Naive thymus-derived CD8-positive, alpha-beta T cell (primary cell): ENCODE results near the gene YBX2. TPM values are rescaled to one million over a fixed set of nuclear protein-coding genes. Genes with fewer than 3 reads are reported as not detected.

ENCODE experiments used
- ATAC-seq, 2 donors: fragments of 150-1000 bp; cut with Tn5 transposase in 1 of 2; sonication (Bioruptor Pico), chemical (Tn5 transposase) in 1 of 2; 1 replicate in 1 of 2; 2 replicates in 1 of 2; pipeline ENCODE4 v1.10.0; 2021; ENCODE audit warnings: mild to moderate bottlenecking in 2 of 2, moderate library complexity in 2 of 2
- POLR2A ChIA-PET: fragments of 350-600 bp; sonication (Branson Sonifier 250); formaldehyde crosslinking; loops from one replicate; lab custom pipeline; 2021; ENCODE audit warnings: antibody characterized with exemption; lab: Charles Lee
- DNase-seq, 10 donors: peaks; one replicate each; pipeline versions ENCODE4 v3.0.0 to v3.0.0-alpha.2; 2020 to 2022
- H3K27ac Mint-ChIP-seq, 10 donors: one replicate each; pipeline ENCODE4 v1.8.0; 2020 to 2022; ENCODE audit warnings: mild to moderate bottlenecking in 10 of 10, mixed read lengths in 10 of 10, moderate library complexity in 4 of 10, inconsistent platforms in 1 of 10
- H3K27me3 Mint-ChIP-seq, 5 donors: one replicate each; pipeline ENCODE4 v1.8.0; 2021 to 2022; ENCODE audit warnings: mixed read lengths in 5 of 5
- H3K36me3 Mint-ChIP-seq, 3 donors: one replicate each; pipeline ENCODE4 v1.8.0; 2020 to 2022; ENCODE audit warnings: mixed read lengths in 3 of 3, mild to moderate bottlenecking in 2 of 3, inconsistent platforms in 1 of 3
- H3K4me1 Mint-ChIP-seq, 4 donors: one replicate each; pipeline ENCODE4 v1.8.0; 2021 to 2022; ENCODE audit warnings: mixed read lengths in 4 of 4
- H3K4me3 Mint-ChIP-seq, 10 donors: one replicate each; pipeline ENCODE4 v1.8.0; 2020 to 2022; ENCODE audit warnings: mild to moderate bottlenecking in 10 of 10, mixed read lengths in 10 of 10, moderate library complexity in 6 of 10, inconsistent platforms in 1 of 10
- H3K9me3 Mint-ChIP-seq, 9 donors: one replicate each; pipeline ENCODE4 v1.8.0; 2020 to 2022; ENCODE audit warnings: mixed read lengths in 9 of 9, mild to moderate bottlenecking in 3 of 9, inconsistent platforms in 1 of 9, moderate library complexity in 1 of 9
- polyA plus RNA-seq, 3 donors: library from polyadenylated mRNA; unstranded; fragments of 300-500 nt; fragmentation: Illumina TruSeq; gene quantifications; one replicate each; pipeline ENCODE4 v1.2.3, GENCODE V29; 2021
- total RNA-seq, 8 experiments: library from RNA in 2 of 8; stranded (reverse) in 2 of 8; gene quantifications; one replicate each; pipeline ENCODE4 v1.2.3 and lab custom pipeline; 2021 to 2026

The YBX2 gene
- total and polyA plus RNA-seq, 5 experiments from 2014 or later = 0.66 to 1.2 TPM; not detected in 3

DNA sequence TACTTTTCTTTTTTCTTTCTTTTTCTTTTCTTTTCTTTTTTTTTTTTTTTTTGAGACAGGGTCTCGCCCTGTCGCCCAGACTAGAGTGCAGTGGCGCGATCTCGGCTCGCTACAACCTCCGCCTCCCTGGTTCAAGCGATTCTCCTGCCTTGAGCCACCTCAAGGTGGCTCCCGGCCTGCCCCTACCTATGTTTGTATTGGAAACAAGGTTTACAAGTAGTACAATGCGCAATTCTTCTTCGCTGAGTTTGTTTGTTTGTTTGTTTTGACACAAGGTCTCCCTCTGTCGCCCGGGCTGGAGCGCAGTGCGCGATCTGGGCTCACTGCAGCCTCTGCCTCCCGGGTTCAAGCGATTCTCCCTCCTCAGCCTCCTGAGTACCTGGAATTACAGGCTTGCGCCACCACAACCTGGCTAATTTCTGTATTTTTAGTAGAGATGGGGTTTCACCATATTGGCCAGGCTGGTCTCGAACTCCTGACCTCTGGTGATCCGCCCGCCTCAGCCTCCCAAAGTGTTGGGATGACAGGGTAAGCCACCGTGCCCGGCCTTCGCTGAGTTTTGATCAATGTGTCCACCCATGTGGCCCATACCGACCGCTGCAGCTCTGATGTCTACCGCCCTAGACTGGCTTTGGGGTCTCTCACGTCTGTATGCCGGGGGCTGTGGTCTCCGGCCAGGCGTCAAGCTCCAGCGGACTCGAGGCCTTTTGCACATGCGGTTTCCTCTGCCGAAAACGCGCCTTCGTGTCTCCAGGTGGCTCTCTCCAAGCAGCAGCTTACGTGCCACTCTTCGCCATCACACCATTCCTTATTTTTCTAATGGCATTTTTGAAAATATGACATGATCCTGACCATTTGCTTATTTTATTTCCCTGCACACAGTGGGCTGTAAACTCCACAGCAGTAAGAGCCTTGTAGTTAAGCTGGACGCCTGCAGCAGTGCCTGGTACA, 1.1 kb upstream of the YBX2 start:
- POLR2A ChIA-PET = interaction anchor here (0.6 to 2.0 kb wide), 14 partner anchors 8 to 250 kb away, joined by 3 to 12 read pairs (median 6); partner anchors contain the start of genes ACAP1, NEURL4 and SLC2A4
- Mint-ChIP-seq H3K9me3 (no peaks in the 10 kb centered on the region), H3K4me1 (peaks cover 10 to 24% (median 20%) of the 10 kb centered on the region in 4 donors), H3K27me3 (peaks cover 0 to 19% (median 7%) of the 10 kb centered on the region in 5 donors), H3K4me3 (peak overlapping the region; percentile 75 to 96 (median 86)), H3K36me3 (no peaks in the 10 kb centered on the region), H3K27ac (peak overlapping the region in 4 of 10 donors; percentile 54 to 87 (median 68))
- DNase-seq = no peak
- ATAC-seq = peak; percentile 10 to 24

DNA sequence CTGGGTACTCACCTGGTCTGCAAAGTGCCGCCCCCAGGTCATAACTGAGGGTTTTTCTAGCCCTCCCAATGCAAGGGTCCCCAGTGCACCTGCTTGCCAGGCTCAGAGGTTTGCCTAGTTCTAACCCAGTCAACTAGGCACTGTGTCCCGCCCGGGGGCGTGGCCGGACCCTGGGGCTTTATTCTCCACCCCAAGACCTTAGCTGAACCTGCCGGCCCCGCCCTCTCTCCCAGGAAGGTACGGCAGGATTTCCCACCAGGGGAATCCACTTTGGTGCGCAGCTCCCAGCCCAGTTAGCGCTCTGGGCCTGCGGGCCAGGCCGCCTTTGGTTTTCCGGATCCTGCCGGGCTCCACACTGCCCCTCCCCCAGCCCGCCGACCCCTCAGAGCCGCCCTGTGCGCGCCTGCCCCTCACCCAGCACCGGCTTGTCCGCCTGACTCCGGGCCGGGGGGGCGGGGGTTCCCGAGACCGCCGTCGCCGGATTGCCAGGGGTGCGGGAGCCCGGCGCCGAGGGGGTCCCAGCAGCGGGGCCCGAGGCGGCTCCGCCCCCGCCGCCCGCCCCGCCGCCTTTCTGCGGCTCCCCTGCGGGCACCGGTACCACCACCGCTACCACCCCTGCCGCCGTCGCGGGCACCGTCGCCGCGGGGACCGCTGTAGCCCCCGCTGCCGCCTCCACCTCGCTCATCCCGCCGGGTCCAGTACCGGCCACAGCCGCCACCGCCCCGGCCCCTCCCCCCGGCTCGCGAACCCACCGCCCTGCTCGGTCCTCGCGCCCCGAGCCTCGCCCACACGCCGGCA, 424 bp downstream of the YBX2 start:
- peak; percentile 16 to 41 for ATAC-seq
- H3K27me3 Mint-ChIP-seq = peaks cover 0 to 16% (median 4%) of the 10 kb centered on the region in 5 donors
- no peaks in the 10 kb centered on the region for H3K36me3 Mint-ChIP-seq
- peaks cover 10 to 24% (median 20%) of the 10 kb centered on the region in 4 donors for H3K4me1 Mint-ChIP-seq
- POLR2A ChIA-PET = interaction anchor here (0.9 to 1.3 kb wide), 4 partner anchors 9 to 55 kb away, joined by 4 to 6 read pairs (median 6); partner anchors contain the start of genes GABARAP and PHF23
- H3K9me3 Mint-ChIP-seq = no peaks in the 10 kb centered on the region
- DNase-seq = peak in 4 of 10 donors; percentile 21 to 70 (median 34)
- peak overlapping the region in 4 of 10 donors; percentile 2 to 63 (median 52) for H3K27ac Mint-ChIP-seq
- peak overlapping the region; percentile 56 to 86 (median 68) for H3K4me3 Mint-ChIP-seq

DNA sequence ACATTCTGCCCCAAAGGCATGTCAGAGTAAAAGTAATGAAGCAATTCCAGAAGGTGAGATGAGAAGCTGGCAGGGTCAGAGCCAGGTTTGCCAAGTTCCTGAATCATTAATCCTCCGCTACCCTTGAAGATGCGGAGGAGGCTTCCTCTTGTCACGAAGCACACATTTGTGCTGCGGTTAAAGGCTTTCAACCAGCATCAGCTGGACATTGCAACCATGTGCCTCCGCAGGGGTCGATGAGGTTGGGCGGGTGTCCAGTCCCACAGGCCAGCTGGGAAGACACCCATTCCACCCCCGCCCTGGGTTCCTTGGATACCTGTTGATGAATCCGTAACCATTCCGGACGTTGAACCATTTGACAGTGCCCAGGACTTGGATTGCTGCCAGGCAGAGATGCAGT, 1.3 kb downstream of the YBX2 start:
- POLR2A ChIA-PET = interaction anchor here (0.5 to 1.3 kb wide), 6 partner anchors 9 to 107 kb away, joined by 3 to 6 read pairs (median 4); partner anchors contain the start of genes GABARAP and PHF23
- peak in 1 of 10 donors; percentile 47 for DNase-seq
- H3K4me3 Mint-ChIP-seq = peak overlapping the region in 9 of 10 donors; percentile 12 to 72 (median 68)
- no peak for ATAC-seq
- H3K9me3 Mint-ChIP-seq = no peaks in the 10 kb centered on the region
- peak overlapping the region in 3 of 10 donors; percentile 51 to 56 (median 54) for H3K27ac Mint-ChIP-seq
- no peaks in the 10 kb centered on the region for H3K36me3 Mint-ChIP-seq
- peaks cover 0 to 16% (median 4%) of the 10 kb centered on the region in 5 donors for H3K27me3 Mint-ChIP-seq
- peaks cover 10 to 24% (median 20%) of the 10 kb centered on the region in 4 donors for H3K4me1 Mint-ChIP-seq

DNA sequence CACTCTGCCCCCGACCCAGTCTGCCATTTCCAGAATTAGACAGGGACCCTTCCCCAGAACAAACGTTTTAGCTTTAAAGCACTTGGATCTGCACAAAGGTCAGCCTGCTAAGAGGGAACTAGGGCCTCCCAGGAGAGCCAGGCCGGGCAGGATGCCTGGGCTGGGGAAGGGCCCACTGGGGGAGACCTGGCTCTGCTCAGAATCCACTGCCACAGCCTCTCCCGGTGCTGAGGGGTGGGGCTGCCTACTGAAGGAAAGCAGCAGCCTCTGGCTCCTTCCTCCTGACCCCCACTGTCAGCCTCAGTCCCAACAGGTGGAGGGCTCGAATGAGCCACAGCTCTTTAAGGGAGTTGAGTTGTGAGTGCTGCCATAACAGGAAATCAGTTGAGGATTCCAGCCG, 1.7 kb downstream of the YBX2 start:
- no peak for ATAC-seq
- no peak for DNase-seq
- peaks cover 0 to 18% (median 4%) of the 10 kb centered on the region in 5 donors for H3K27me3 Mint-ChIP-seq
- POLR2A ChIA-PET = interaction anchor here (0.5 to 1.3 kb wide), 5 partner anchors 15 to 108 kb away, joined by 3 to 6 read pairs (median 3); partner anchors contain the start of genes GABARAP and PHF23
- no peaks in the 10 kb centered on the region for H3K9me3 Mint-ChIP-seq
- H3K36me3 Mint-ChIP-seq = no peaks in the 10 kb centered on the region
- peaks cover 10 to 24% (median 20%) of the 10 kb centered on the region in 4 donors for H3K4me1 Mint-ChIP-seq
- H3K4me3 Mint-ChIP-seq = peak overlapping the region in 6 of 10 donors; percentile 6 to 67 (median 40)
- peak overlapping the region in 1 of 10 donors; percentile 44 for H3K27ac Mint-ChIP-seq

DNA sequence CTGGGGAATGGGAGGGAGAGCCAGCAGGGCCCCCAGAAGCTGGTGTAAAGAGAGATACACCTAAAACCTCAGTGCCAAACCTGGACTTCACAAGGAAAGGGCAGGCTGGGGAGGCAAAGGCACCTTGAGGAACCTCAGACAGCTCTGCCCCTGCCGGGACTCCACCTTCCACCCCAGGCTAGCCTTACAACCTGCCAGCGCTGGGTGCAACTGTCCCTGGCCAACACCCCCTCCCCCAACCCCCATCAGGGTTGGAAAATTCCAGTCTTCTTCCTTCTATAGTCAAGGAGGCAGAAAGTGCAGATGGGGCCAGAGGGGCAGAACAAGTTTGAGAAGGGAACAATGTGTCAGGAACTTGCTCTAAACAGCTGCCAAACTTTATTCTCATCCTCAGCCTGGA, 2.2 kb downstream of the YBX2 start:
- no peak overlapping the region for H3K4me3 Mint-ChIP-seq
- POLR2A ChIA-PET = interaction anchor here (1.2 to 1.3 kb wide), 2 partner anchors 16 to 64 kb away, joined by 3 read pairs; no protein-coding TSS in a partner anchor

DNA sequence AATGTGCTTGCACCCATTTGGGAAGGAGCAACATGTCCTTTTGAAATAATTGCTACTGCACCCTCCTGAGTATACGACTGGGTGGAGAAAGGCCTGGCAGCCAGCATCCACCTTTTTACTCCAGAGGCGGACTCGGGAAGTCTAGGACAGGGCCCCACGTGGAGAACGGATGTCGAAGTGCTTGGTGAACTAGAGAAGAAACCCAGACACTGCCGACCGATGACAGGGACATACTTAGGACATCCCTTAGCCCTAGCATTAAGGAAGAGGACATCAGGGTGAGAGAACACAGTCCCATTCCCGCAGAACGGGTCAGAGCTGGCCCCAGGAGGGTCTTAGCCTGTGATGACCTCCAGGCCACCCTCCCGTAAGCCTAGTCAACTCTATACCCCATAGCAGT, 3.8 kb downstream of the YBX2 start:
- no peak for ATAC-seq

More for the DNA sequence above, 2.2 kb downstream of the YBX2 start:
- ATAC-seq = no peak
- Mint-ChIP-seq H3K36me3 (no peaks in the 10 kb centered on the region), H3K4me1 (peaks cover 10 to 24% (median 20%) of the 10 kb centered on the region in 4 donors), H3K9me3 (no peaks in the 10 kb centered on the region), H3K27ac (peak overlapping the region in 1 of 10 donors; percentile 56), H3K27me3 (peaks cover 0 to 18% (median 4%) of the 10 kb centered on the region in 5 donors)
- DNase-seq = no peak

DNA sequence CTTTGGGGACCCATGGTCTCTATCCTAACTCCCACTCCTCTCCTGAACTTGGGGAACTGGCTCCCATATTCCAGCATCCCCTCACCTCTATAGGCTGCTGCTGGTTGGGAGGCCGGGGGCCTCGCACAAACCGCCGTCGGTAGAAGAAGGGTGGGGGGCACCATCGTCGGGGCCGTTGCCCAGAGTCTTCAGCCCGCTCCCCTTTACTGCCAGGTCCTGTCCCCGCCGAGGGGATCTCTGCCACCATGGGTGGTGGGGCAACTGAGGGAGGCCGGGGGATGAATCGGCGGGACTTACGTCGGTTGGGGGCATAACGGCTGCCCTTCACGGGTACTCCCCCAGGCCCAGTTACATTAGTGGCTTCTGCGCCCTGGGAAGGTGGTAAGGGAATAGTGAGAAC, 4.3 kb downstream of the YBX2 start:
- no peaks in the 10 kb centered on the region for H3K9me3 Mint-ChIP-seq
- POLR2A ChIA-PET = no interaction called here
- DNase-seq (no peak), ATAC-seq (no peak)
- no peak overlapping the region for H3K4me3 Mint-ChIP-seq
- H3K4me1 Mint-ChIP-seq = peaks cover 5 to 13% (median 9%) of the 10 kb centered on the region in 4 donors
- no peaks in the 10 kb centered on the region for H3K36me3 Mint-ChIP-seq
- no peak overlapping the region for H3K27ac Mint-ChIP-seq
- H3K27me3 Mint-ChIP-seq = peaks cover 0 to 15% (median 1%) of the 10 kb centered on the region in 5 donors

More for the DNA sequence above, 3.8 kb downstream of the YBX2 start:
- peaks cover 0 to 17% (median 3%) of the 10 kb centered on the region in 5 donors for H3K27me3 Mint-ChIP-seq
- no peaks in the 10 kb centered on the region for H3K36me3 Mint-ChIP-seq
- H3K4me3 Mint-ChIP-seq = no peak overlapping the region
- H3K4me1 Mint-ChIP-seq = peaks cover 9 to 16% (median 12%) of the 10 kb centered on the region in 4 donors
- POLR2A ChIA-PET = no interaction called here
- DNase-seq = no peak
- H3K9me3 Mint-ChIP-seq = no peaks in the 10 kb centered on the region
- no peak overlapping the region for H3K27ac Mint-ChIP-seq

DNA sequence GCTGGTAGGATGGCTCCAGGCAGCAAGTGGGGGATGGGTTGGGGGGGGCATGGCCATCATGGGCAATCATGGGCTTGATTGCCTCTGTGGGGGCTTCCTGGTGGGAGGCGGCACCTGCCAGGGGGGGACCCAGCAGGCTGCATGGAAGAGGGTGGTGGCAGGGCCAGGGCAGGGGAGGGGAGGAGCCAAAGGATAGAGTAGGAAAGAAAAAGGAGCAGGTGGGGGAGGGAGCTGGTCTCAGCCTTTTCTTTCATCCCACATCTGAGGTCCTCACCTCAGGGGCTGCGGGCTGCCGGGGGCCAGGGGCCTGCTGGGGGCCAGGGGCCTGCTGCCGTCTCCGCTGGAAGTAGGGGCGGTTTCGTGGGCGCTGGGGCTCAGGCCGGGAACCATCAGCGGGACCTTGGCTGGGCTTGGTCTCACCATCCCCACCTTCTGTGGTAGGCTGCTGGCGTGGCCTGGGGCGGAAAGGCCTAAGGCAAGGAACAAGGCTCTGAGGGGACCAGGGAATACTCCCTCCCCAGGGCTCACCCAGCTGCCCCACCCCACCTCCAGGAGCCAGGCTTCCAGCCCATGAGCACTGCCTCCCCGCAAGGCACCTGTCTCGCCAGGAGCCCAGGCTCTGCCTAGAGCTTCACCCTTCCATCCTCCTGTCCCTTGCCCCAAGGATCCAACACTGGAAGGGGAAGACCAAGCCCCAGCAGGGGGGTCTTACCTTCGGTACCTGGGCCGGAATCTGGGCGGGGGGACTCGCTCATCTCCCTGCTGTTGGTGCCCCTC, 5.0 kb downstream of the YBX2 start:
- H3K27ac Mint-ChIP-seq = no peak overlapping the region
- peaks cover 0 to 14% (median 1%) of the 10 kb centered on the region in 5 donors for H3K27me3 Mint-ChIP-seq
- ATAC-seq = no peak
- POLR2A ChIA-PET = no interaction called here
- H3K36me3 Mint-ChIP-seq = no peaks in the 10 kb centered on the region
- H3K4me1 Mint-ChIP-seq = peaks cover 0 to 8% (median 5%) of the 10 kb centered on the region in 4 donors
- H3K4me3 Mint-ChIP-seq = no peak overlapping the region
- no peak for DNase-seq
- H3K9me3 Mint-ChIP-seq = no peaks in the 10 kb centered on the region

DNA sequence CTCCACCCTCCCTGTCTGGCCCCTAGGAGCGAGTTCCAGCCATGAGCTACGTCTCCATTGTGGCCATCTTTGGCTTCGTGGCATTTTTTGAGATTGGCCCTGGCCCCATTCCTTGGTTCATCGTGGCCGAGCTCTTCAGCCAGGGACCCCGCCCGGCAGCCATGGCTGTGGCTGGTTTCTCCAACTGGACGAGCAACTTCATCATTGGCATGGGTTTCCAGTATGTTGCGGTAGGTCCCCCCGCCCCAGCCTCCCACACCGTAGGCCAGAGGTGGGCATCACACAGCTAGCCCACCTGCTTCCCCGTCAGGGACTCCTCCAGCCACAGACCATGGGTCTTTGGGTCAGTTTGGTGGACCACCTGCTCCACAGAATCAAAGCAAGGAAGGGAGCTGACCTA, 8.8 kb downstream of the YBX2 start:
- Mint-ChIP-seq H3K27ac (no peak overlapping the region), H3K27me3 (peaks cover 1 to 19% (median 13%) of the 10 kb centered on the region in 5 donors), H3K36me3 (no peaks in the 10 kb centered on the region), H3K9me3 (no peaks in the 10 kb centered on the region), H3K4me1 (peaks cover 10 to 28% (median 20%) of the 10 kb centered on the region in 4 donors), H3K4me3 (no peak overlapping the region)
- POLR2A ChIA-PET = interaction anchor here (1.2 to 1.3 kb wide), 2 partner anchors 11 to 12 kb away, joined by 7 to 8 read pairs; no protein-coding TSS in a partner anchor
- no peak for DNase-seq
- no peak for ATAC-seq

DNA sequence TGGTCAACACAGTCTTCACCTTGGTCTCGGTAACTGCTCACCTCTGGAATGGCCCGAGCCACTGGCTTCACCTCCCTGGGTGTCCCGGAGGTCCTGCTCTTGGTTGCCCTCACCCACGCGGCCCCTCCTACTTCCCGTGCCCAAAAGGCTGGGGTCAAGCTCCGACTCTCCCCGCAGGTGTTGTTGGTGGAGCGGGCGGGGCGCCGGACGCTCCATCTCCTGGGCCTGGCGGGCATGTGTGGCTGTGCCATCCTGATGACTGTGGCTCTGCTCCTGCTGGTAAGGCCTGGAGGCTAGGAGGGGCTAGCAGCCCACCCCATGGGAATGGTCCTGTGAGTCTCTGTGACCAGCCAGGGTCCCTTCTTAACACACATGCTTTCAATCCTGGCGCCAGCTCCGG, 9.5 kb downstream of the YBX2 start:
- ATAC-seq (no peak), DNase-seq (no peak)
- POLR2A ChIA-PET = interaction anchor here (0.5 to 1.2 kb wide), 2 partner anchors 9 to 53 kb away, joined by 3 to 5 read pairs; no protein-coding TSS in a partner anchor
- Mint-ChIP-seq H3K27ac (no peak overlapping the region), H3K9me3 (no peaks in the 10 kb centered on the region), H3K4me3 (no peak overlapping the region), H3K36me3 (no peaks in the 10 kb centered on the region), H3K27me3 (peaks cover 1 to 19% (median 13%) of the 10 kb centered on the region in 5 donors), H3K4me1 (peaks cover 16 to 36% (median 24%) of the 10 kb centered on the region in 4 donors)
